ENCODE data around the gene MRTFB.

GRCh38 chr16:14092561-14092960 is 21.4 kb downstream of the MRTFB start:
- TF ChIP-seq, protein P1, sequence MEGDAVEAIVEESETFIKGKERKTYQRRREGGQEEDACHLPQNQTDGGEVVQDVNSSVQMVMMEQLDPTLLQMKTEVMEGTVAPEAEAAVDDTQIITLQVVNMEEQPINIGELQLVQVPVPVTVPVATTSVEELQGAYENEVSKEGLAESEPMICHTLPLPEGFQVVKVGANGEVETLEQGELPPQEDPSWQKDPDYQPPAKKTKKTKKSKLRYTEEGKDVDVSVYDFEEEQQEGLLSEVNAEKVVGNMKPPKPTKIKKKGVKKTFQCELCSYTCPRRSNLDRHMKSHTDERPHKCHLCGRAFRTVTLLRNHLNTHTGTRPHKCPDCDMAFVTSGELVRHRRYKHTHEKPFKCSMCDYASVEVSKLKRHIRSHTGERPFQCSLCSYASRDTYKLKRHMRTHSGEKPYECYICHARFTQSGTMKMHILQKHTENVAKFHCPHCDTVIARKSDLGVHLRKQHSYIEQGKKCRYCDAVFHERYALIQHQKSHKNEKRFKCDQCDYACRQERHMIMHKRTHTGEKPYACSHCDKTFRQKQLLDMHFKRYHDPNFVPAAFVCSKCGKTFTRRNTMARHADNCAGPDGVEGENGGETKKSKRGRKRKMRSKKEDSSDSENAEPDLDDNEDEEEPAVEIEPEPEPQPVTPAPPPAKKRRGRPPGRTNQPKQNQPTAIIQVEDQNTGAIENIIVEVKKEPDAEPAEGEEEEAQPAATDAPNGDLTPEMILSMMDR (IDR thresholded peaks at IDR 0.05): no peak
- no peak for TF ChIP-seq EP300 (IDR thresholded peaks at IDR 0.05)
- TF ChIP-seq POLR2A (IDR thresholded peaks at IDR 0.05): no peak
